WI38 (cell line): ENCODE data around the gene SLC4A3.
"Not testable (repeated sequence)": the region's sequence is repeated elsewhere in the genome, so short reads cannot be mapped to it uniquely, and the experiment has no call there.

Experiments used
- H3K4me3 ChIP-seq: 2 replicates; pipeline ENCODE4 v1.5.1; 2011; ENCODE audit warnings: low read depth, mild to moderate bottlenecking, control low read depth, low read length
- CTCF ChIP-seq: IDR thresholded peaks from 2 replicates; pipeline ENCODE4 v1.5.1; 2012; ENCODE audit warnings: low read depth, mild to moderate bottlenecking, control low read depth, low read length

The SLC4A3 gene

DNA sequence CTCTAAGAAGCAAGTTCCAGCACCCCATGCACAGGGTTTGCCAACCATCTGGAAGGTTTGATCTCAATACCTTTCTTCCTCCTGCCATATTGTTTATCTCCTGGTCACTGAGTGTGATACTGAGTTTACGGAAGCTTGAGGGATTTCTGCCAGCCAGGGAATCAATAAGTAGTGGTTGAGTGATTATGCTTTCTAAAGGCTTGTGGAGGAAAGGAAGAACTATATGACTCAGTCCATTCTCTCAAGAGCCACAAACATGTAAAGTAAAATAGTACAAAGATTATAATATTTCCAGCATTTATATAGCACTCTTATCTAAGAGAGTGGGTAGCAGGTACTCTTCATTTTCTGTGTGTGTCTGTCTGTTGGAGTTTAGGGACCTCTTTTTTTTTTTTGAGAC, 49.2 kb downstream of the SLC4A3 start:
- H3K4me3 ChIP-seq: no peak overlapping the region
- TF ChIP-seq CTCF: no peak

GRCh38 chr2:219679041-219679440, 51.6 kb downstream of the SLC4A3 start:
- no peak overlapping the region for H3K4me3 ChIP-seq

DNA sequence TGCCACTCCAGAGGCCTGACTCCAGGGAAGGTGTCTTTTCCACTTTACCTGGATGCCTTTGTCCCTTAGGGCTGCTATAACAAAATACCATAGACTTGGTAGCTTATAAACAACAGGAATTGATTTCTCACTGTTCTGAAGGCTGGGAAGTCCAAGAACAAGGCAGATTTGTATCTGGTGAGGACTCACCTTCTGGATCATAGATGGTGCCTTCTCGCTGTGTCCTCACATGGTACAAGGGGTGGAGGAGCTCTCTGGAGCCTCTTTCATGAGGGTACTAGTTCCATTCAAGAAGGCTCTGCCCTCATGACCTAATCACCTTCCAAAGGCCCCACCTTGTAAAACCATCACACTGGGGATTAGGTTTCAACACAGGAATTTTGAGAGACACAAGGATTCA, 52.1 kb downstream of the SLC4A3 start:
- no peak for TF ChIP-seq CTCF
- no peak overlapping the region for H3K4me3 ChIP-seq

More at GRCh38 chr2:219679041-219679440, 51.6 kb downstream of the SLC4A3 start:
- TF ChIP-seq CTCF: no peak

- TF ChIP-seq CTCF: no peak
Measured at GRCh38 chr2:219680958-219681693, 53.7 kb downstream of the SLC4A3 start.

DNA sequence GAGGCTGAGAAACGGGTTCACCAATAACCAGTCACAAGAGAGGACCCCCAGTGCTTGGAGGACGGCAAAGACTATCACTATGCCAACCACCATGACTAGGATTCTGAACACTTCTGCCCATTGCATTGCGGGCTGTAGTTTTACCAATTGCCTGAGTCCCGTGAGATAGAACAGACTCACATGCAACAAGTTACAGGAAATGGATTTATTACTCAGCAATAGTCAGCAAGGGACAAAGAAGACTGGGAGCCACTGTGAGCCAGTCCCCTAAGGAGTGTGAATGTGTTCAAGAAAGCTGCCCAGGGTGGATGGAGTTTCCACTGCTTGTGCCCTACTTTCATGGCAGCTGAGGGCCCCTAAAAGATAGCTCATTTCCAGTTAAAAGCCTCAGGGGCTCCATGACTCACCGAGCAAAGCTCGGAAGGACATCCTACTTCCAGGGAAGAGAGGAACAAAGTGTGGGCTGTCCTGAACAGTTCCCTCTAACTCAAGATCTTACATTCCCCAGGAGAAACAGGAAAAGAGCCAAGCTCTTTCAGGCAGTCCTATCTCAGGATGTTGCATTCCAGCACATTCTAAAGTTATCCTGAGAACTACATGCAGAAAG, 54.4 kb downstream of the SLC4A3 start:
- no peak for TF ChIP-seq CTCF
- no peak overlapping the region for H3K4me3 ChIP-seq

More at GRCh38 chr2:219680958-219681693, 53.7 kb downstream of the SLC4A3 start:
- H3K4me3 ChIP-seq: no peak overlapping the region

DNA sequence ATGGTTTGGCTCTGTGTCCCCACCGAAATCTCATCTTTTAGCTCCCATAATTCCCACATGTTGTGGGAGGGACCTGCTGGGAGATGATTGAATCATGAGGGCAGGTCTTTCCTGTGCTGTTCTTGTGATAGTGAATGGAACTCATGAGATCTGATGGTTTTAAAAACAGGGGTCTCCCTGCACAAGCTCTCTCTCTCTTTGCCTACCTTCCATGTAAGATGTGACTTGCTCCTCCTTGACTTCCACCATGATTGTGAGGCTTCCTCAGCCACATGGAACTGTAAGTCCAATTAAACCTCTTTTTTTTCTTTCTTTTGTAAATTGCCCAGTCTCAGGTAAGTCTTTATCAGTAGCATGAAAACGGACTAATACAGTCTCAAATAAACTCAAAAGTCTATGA, 56.0 kb downstream of the SLC4A3 start:
- H3K4me3 ChIP-seq: not testable (repeated sequence)

DNA sequence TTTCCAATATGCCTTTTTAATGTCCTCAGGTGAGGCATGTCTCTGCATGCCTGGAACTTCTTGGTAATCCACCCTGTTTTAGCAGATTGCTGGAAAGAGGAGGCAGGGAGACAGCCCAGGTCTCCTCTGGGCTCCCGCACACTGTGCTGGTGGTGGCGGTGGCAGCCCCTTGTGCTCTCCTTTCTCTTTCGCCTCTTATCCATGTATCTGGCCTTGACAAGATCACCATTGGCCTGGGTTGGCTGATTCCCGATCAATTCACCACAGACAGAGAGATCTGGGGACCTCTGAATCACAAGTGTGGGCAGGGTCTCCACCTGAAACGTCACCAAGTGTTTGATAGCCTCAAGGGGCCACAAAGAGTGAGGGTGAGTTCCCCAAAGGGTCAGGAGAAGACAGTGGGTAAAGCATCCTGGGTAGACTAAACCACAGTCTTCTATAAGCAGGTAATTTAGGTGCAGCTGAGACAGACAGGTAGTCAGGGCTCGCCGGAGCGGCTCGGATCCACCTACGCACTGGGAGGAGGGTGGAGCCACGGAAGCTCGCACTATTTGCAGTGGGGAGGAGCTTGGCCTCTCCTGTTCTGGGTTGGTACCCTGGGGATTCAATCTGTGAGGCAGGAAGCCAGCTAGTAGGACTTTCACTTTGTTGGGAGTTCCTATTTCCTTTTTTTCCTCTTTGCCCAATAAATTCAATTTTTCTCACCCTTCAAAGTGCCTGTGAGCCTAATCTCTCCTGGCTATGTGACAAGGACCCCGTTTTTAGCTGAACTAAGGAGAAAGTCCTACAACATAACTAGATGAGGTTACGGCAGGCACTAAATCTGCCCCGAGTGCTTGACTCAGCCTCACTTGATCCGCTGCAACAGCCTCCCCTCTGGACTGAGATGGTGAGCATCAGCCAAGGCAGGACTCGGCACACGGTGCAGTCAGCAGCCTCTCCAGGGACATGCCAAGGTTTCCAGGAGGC, 57.6 kb downstream of the SLC4A3 start:
- H3K4me3 ChIP-seq: peak overlapping the region; percentile 53
- TF ChIP-seq CTCF: no peak
